K562 (cell line): Measurements from ENCODE around the gene TAX1BP1. TPM values are rescaled to one million over a fixed set of nuclear protein-coding genes. Genes with fewer than 3 reads are reported as not detected.

Experiments used
- ATAC-seq: fragments of 200-7000 bp; cut with Tn5 transposase; 3 replicates; pipeline ENCODE4 v1.9.1; 2020; ENCODE audit warnings: moderate library complexity
- BruUV-seq: library from RNA; stranded (reverse); fragments of 400-500 nt; replicated peaks from 2 replicates; lab custom pipeline; 2021; lab: Mats Ljungman, UMichigan
- CTCF ChIA-PET: fragments of 300-600 bp; formaldehyde crosslinking; extraction: SDS; loops from one replicate; lab custom pipeline; 2021; ENCODE audit warnings: low intra/inter-chr PET ratio; lab: Yijun Ruan, JAX
- POLR2A ChIA-PET: fragments of 300-600, 350-650 bp; sonication (Branson Sonifier 250); formaldehyde crosslinking; extraction: SDS; loops from one replicate; lab custom pipeline; 2021; ENCODE audit warnings: antibody characterized with exemption, inconsistent platforms; lab: Yijun Ruan, JAX
- DNase-seq, 4 experiments: peaks; one replicate each; pipeline versions ENCODE4 v3.0.0 to v3.0.0-alpha.2; 2011 to 2018; ENCODE audit warnings: low spot score in 3 of 4, mixed read lengths in 3 of 4; ENCODE audit errors: extremely low read depth in 1 of 4
- FAIRE-seq: peaks from 2 replicates; lab custom pipeline; 2011; peaks lifted over from hg19 to GRCh38; lab: Jason Lieb, UNC
- H2AFZ ChIP-seq: 2 replicates; pipeline ENCODE4 v1.6.0; 2011; ENCODE audit warnings: low read depth, low read length, control low read depth, inconsistent platforms
- H3K27ac ChIP-seq: fragments of 200-600 bp; 3 replicates; pipeline ENCODE4 v1.8.0; 2011; ENCODE audit warnings: low read depth, mild to moderate bottlenecking, control low read depth, inconsistent platforms, low read length, moderate library complexity, mixed read lengths; ENCODE audit errors: extremely low read depth
- H3K27me3 ChIP-seq, 2 experiments: fragments of 300-600 bp in 1 of 2; 2 replicates in 1 of 2; 3 replicates in 1 of 2; pipeline versions ENCODE4 v1.6.0 to v1.8.0; 2011; ENCODE audit warnings: inconsistent platforms in 2 of 2, low read length in 2 of 2, mild to moderate bottlenecking in 1 of 2, mixed read lengths in 1 of 2, moderate library complexity in 1 of 2; ENCODE audit not compliant: control insufficient read depth in 2 of 2, insufficient read depth in 2 of 2
- H3K36me3 ChIP-seq: fragments of 300-600 bp; 3 replicates; pipeline ENCODE4 v1.8.0; 2011; ENCODE audit warnings: mild to moderate bottlenecking, low read length, inconsistent platforms; ENCODE audit not compliant: control insufficient read depth, insufficient read depth
- H3K4me1 ChIP-seq, 2 experiments: fragments of 200-600 bp in 1 of 2; replicated peaks in 1 of 2; 2 replicates in 1 of 2; 3 replicates in 1 of 2; pipeline versions ENCODE4 v1.5.1 to v1.8.0; 2011; ENCODE audit warnings: inconsistent platforms in 2 of 2, low read length in 2 of 2, mild to moderate bottlenecking in 1 of 2, mixed read lengths in 1 of 2, moderate library complexity in 1 of 2; ENCODE audit not compliant: control insufficient read depth in 2 of 2, insufficient read depth in 2 of 2
- H3K4me2 ChIP-seq: 2 replicates; pipeline ENCODE4 v1.6.1; 2011; ENCODE audit warnings: low read length, control low read depth, inconsistent platforms, mixed read lengths; ENCODE audit not compliant: insufficient read depth
- H3K4me3 ChIP-seq: fragments of 200-600 bp; sonication (generic), shearing (Covaris generic); 2 replicates; pipeline ENCODE4 v1.5.1; 2016; ENCODE audit warnings: control low read depth, inconsistent platforms
- H3K79me2 ChIP-seq: fragments of 200-600 bp; 3 replicates; pipeline ENCODE4 v1.8.0; 2011; ENCODE audit warnings: low read length, inconsistent platforms; ENCODE audit not compliant: control insufficient read depth, insufficient read depth
- H3K9ac ChIP-seq, 2 experiments: 2 replicates each; pipeline versions ENCODE4 v1.6.0 to v1.6.1; 2011; ENCODE audit warnings: low read depth in 2 of 2, low read length in 2 of 2, control low read depth in 1 of 2, inconsistent platforms in 1 of 2, mild to moderate bottlenecking in 1 of 2, mixed read lengths in 1 of 2; ENCODE audit not compliant: insufficient read depth in 1 of 2
- H3K9me1 ChIP-seq: one replicate; pipeline ENCODE4 v1.6.0; 2011; ENCODE audit warnings: inconsistent platforms, mild to moderate bottlenecking, low read length, moderate library complexity; ENCODE audit not compliant: control insufficient read depth, insufficient read depth
- H3K9me3 ChIP-seq: replicated peaks from 2 replicates; pipeline ENCODE4 v1.5.1; 2011; ENCODE audit warnings: low read depth, low read length, inconsistent platforms; ENCODE audit not compliant: control insufficient read depth, insufficient read depth
- H4K20me1 ChIP-seq: replicated peaks from 2 replicates; pipeline ENCODE4 v1.6.1; 2011; ENCODE audit warnings: low read length, inconsistent platforms, mixed read lengths; ENCODE audit not compliant: control insufficient read depth, insufficient read depth
- E2F5 ChIP-seq: sonication (generic); formaldehyde crosslinking; IDR thresholded peaks from 2 replicates; pipeline ENCODE4 v1.8.0; 2022; ENCODE audit warnings: mild to moderate bottlenecking, missing genetic modification reagents
- EGR1 ChIP-seq: fragments of 450-650 bp; conservative IDR thresholded peaks from 2 replicates; pipeline ENCODE4 v1.6.1; 2017; ENCODE audit warnings: mild to moderate bottlenecking
- ETS1 ChIP-seq: conservative IDR thresholded peaks from 2 replicates; pipeline ENCODE4 v1.6.1; 2011; ENCODE audit warnings: low read depth, mild to moderate bottlenecking, low read length; ENCODE audit not compliant: control insufficient read depth
- NCOR1 ChIP-seq: fragments of 450-650 bp; IDR thresholded peaks from 2 replicates; pipeline ENCODE4 v1.6.1; 2016; ENCODE audit warnings: mild to moderate bottlenecking, moderate library complexity
- PHB2 ChIP-seq: fragments of 450-650 bp; IDR thresholded peaks from 2 replicates; pipeline ENCODE4 v1.6.1; 2017; ENCODE audit warnings: low read depth
- WGBS: fragments of 100-300 bp; shearing (Covaris generic); methylation state at CpG from one replicate; pipeline ENCODE4 v1.1.6; 2016; ENCODE audit warnings: low coverage, mixed read lengths; ENCODE audit not compliant: insufficient coverage; ENCODE audit errors: missing lambda C conversion rate; 5-methylcytosine and 5-hydroxymethylcytosine counted together
- in situ Hi-C: fragments of 300-500 bp; cut with MboI; formaldehyde crosslinking; loops from 4 replicates; pipeline ENCODE4 v1.15.0; 2018; ENCODE audit warnings: inconsistent platforms, mixed read lengths
- intact Hi-C: fragments of 100-400 bp; cut with micrococcal nuclease; formaldehyde crosslinking; loops from 2 replicates; pipeline ENCODE4 v1.14.2; 2022
- polyA plus RNA-seq, 8 experiments: library from polyadenylated mRNA; depleted of rRNA in 4 of 8; stranded (reverse) in 5 of 8; unstranded in 3 of 8; fragments of >200 nt; fragmentation: Nextera tagmentation in 2 of 8; fragmentation: Illumina TruSeq in 1 of 8; extraction: Ambion mirVana in 2 of 8; extraction: Trizol in 1 of 8; gene quantifications; 2 replicates each; pipeline versions ENCODE4 v1.2.1 to v1.2.3, GENCODE V29; 2011 to 2014; ENCODE audit warnings: inconsistent platforms in 1 of 8, missing spikeins in 1 of 8
- total RNA-seq, 7 experiments: library from RNA; depleted of rRNA in 6 of 7; stranded (reverse); fragments of >200 nt in 6 of 7; fragmentation: Illumina TruSeq in 2 of 7; extraction: Trizol in 2 of 7; gene quantifications; 2 replicates each; pipeline versions ENCODE4 v1.2.1 to v1.2.3, GENCODE V29; 2011 to 2021; ENCODE audit warnings: low replicate concordance in 1 of 7
- TF ChIP-seq, protein P1 (sequence below): fragments of 250-450 bp; sonication (Bioruptor Pico); IDR thresholded peaks from 2 replicates; pipeline ENCODE4 v1.5.0; 2020; ENCODE audit warnings: mild to moderate bottlenecking

TAX1BP1 gene
- total and polyA plus RNA-seq, 9 of the 15 experiments (the other 6 are each of a cell fraction or from before 2014, with no cell fraction given), result 49.0 to 119 (median 75.9) TPM

DNA sequence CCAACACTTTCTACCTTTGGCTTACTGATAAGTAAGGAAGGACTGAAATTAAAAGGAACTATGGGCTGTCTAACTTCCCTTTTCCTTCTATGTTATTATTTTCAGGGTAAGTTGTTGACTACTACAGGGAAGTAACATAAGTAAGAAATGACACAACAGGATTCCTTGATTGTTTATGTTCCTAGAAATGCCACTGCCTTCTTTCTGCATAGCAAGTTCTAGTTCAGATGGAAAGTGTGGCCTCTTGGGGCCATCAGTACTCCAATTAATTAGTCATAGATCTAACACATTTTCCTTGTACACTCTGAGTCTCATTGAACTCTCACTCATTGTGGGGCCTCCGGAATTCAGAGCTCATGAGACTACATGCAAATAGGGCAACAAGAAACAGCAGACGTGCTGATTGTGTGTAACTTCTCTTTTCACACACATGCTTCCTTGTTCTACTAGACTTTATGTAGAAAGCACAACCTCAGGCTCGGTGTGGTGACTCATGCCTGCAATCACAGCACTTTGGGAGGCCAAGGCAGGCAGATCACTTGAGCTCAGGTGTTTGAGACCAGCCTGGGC is 42.0 kb upstream of the TAX1BP1 start (continued):
- TF ChIP-seq E2F5 (CRISPR knock-in tag), result no peak
- TF ChIP-seq, protein P1, sequence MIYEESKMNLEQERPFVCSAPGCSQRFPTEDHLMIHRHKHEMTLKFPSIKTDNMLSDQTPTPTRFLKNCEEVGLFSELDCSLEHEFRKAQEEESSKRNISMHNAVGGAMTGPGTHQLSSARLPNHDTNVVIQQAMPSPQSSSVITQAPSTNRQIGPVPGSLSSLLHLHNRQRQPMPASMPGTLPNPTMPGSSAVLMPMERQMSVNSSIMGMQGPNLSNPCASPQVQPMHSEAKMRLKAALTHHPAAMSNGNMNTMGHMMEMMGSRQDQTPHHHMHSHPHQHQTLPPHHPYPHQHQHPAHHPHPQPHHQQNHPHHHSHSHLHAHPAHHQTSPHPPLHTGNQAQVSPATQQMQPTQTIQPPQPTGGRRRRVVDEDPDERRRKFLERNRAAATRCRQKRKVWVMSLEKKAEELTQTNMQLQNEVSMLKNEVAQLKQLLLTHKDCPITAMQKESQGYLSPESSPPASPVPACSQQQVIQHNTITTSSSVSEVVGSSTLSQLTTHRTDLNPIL, result no peak
- TF ChIP-seq EGR1, result no peak
- TF ChIP-seq PHB2, result no peak

GRCh38 chr7:27699751-27700150 is 40.2 kb upstream of the TAX1BP1 start:
- in situ Hi-C loops (no loop called here), intact Hi-C loops (no loop called here)
- no peak for DNase-seq
- no peak for FAIRE-seq
- no peak overlapping the region for H3K4me2 ChIP-seq
- no peak for ATAC-seq
- CTCF ChIA-PET, result no interaction called here
- H3K27ac ChIP-seq, result no peak overlapping the region
- H3K4me3 ChIP-seq, result no peak overlapping the region
- H3K9me1 ChIP-seq, result no peaks in the 10 kb centered on the region
- H2AFZ ChIP-seq, result no peak overlapping the region
- no peaks in the 10 kb centered on the region for H4K20me1 ChIP-seq
- no TSS peak for BruUV-seq
- POLR2A ChIA-PET, result interaction anchor here (0.7 kb wide), 1 partner anchor 37 kb away, joined by 3 read pairs; no protein-coding TSS in a partner anchor
- no peaks in the 10 kb centered on the region for H3K36me3 ChIP-seq
- no peak overlapping the region for H3K9ac ChIP-seq
- no peaks in the 10 kb centered on the region for H3K9me3 ChIP-seq
- H3K79me2 ChIP-seq, result no peaks in the 10 kb centered on the region
- no peaks in the 10 kb centered on the region; a peak in 1 of 5 replicates for H3K4me1 ChIP-seq
- WGBS, result 61% methylated on average over 2 of the region's 2 CpGs
- no peaks in the 10 kb centered on the region; a peak in 1 of 5 replicates for H3K27me3 ChIP-seq
- TF ChIP-seq NCOR1 (no peak), ETS1 (no peak)
